Keratinocyte (primary cell): ENCODE data around the gene TRMT2B. TPM values are rescaled to one million over a fixed set of nuclear protein-coding genes. Genes with fewer than 3 reads are reported as not detected.

Experiments used
- DNase-seq: peaks from one replicate; pipeline ENCODE4 v3.0.0-alpha.2; 2011; ENCODE audit warnings: low read depth, missing footprints, low spot score
- FAIRE-seq: peaks from 2 replicates; lab custom pipeline; 2011; peaks lifted over from hg19 to GRCh38; lab: Jason Lieb, UNC
- H2AFZ ChIP-seq: 2 replicates; pipeline ENCODE4 v1.6.0; 2012; ENCODE audit warnings: low read length, control low read depth, inconsistent platforms; ENCODE audit not compliant: control insufficient read depth
- H3K27ac ChIP-seq: 2 replicates; pipeline ENCODE4 v1.5.1; 2011; ENCODE audit warnings: low read length; ENCODE audit not compliant: control insufficient read depth, insufficient read depth
- H3K27me3 ChIP-seq: 3 replicates; pipeline ENCODE4 v1.6.0; 2011; ENCODE audit warnings: low read length; ENCODE audit not compliant: control insufficient read depth, insufficient read depth; ENCODE audit errors: extremely low read depth
- H3K36me3 ChIP-seq, 2 experiments: 2 replicates in 1 of 2; 3 replicates in 1 of 2; pipeline ENCODE4 v1.5.1; 2011; ENCODE audit warnings: low read length in 2 of 2, mild to moderate bottlenecking in 1 of 2; ENCODE audit not compliant: control insufficient read depth in 2 of 2, insufficient read depth in 2 of 2; ENCODE audit errors: extremely low read depth in 1 of 2
- H3K4me1 ChIP-seq: 3 replicates; pipeline ENCODE4 v1.5.1; 2011; ENCODE audit warnings: low read length; ENCODE audit not compliant: control insufficient read depth, insufficient read depth; ENCODE audit errors: extremely low read depth
- H3K4me2 ChIP-seq: 3 replicates; pipeline ENCODE4 v1.6.0; 2011; ENCODE audit warnings: low read depth, low read length; ENCODE audit not compliant: control insufficient read depth, insufficient read depth; ENCODE audit errors: extremely low read depth
- H3K4me3 ChIP-seq, 3 experiments: fragments of 200-600 bp in 1 of 3; sonication (generic) in 1 of 3; 2 replicates in 2 of 3; 3 replicates in 1 of 3; pipeline ENCODE4 v1.5.1; 2011 to 2016; ENCODE audit warnings: low read length in 3 of 3, mild to moderate bottlenecking in 3 of 3, control low read depth in 2 of 3, inconsistent platforms in 1 of 3, low read depth in 1 of 3, mixed read lengths in 1 of 3, mixed run types in 1 of 3, moderate library complexity in 1 of 3; ENCODE audit not compliant: control insufficient read depth in 2 of 3, insufficient read depth in 2 of 3; ENCODE audit errors: extremely low read depth in 1 of 3
- H3K79me2 ChIP-seq: 2 replicates; pipeline ENCODE4 v1.6.0; 2012; ENCODE audit warnings: low read length; ENCODE audit not compliant: control insufficient read depth, insufficient read depth
- H3K9ac ChIP-seq: 3 replicates; pipeline ENCODE4 v1.6.0; 2011; ENCODE audit warnings: low read length; ENCODE audit not compliant: control insufficient read depth, insufficient read depth; ENCODE audit errors: extremely low read depth
- H3K9me1 ChIP-seq: 3 replicates; pipeline ENCODE4 v1.6.0; 2011; ENCODE audit warnings: low read length; ENCODE audit not compliant: control insufficient read depth, insufficient read depth; ENCODE audit errors: extremely low read depth
- H3K9me3 ChIP-seq: 2 replicates; pipeline ENCODE4 v1.5.1; 2012; ENCODE audit warnings: low read depth, low read length; ENCODE audit not compliant: control insufficient read depth
- H4K20me1 ChIP-seq: 3 replicates; pipeline ENCODE4 v1.6.0; 2011; ENCODE audit warnings: low read length; ENCODE audit not compliant: control insufficient read depth, insufficient read depth; ENCODE audit errors: extremely low read depth
- CTCF ChIP-seq, 3 experiments: IDR thresholded peaks in 1 of 3; conservative IDR thresholded peaks in 1 of 3; optimal IDR thresholded peaks in 1 of 3; 2 replicates in 2 of 3; 3 replicates in 1 of 3; pipeline versions ENCODE3 to v1.5.1; 2011; ENCODE audit warnings: low read length in 3 of 3, mild to moderate bottlenecking in 3 of 3, moderate library complexity in 2 of 3, control low read depth in 1 of 3, inconsistent platforms in 1 of 3; ENCODE audit not compliant: insufficient read depth in 2 of 3; ENCODE audit errors: extremely low read depth in 1 of 3
- EZH2 ChIP-seq: IDR thresholded peaks from one replicate; pipeline ENCODE4 v1.6.1; 2012; ENCODE audit warnings: inconsistent platforms, mild to moderate bottlenecking, low read length, moderate library complexity
- dilution Hi-C: fragments of 300-500 bp; cut with MboI; formaldehyde crosslinking; loops from one replicate; pipeline ENCODE4 v1.7.0; 2020; ENCODE audit warnings: low sequenced_read_pairs; ENCODE audit not compliant: extremely low pct_ligation_motif_present
- polyA plus RNA-seq, 5 experiments: library from polyadenylated mRNA; depleted of rRNA in 3 of 5; stranded (reverse) in 3 of 5; stranded (forward) in 1 of 5; unstranded in 1 of 5; fragments of >200 nt; gene quantifications; 1 replicate in 1 of 5; 2 replicates in 3 of 5; 3 replicates in 1 of 5; pipeline versions ENCODE4 v1.2.1 to v1.2.3, GENCODE V29; 2011 to 2012; ENCODE audit warnings: missing spikeins in 2 of 5, low read depth in 1 of 5, low replicate concordance in 1 of 5

The TRMT2B gene
- polyA plus RNA-seq, 1 donor (not counting 4 experiments of a cell fraction or from before 2014, with no cell fraction given) = 12.1 TPM

- H3K9me3 ChIP-seq = no peaks in the 10 kb centered on the region
- H3K27me3 ChIP-seq = no peaks in the 10 kb centered on the region
- H3K36me3 ChIP-seq = peaks cover 0 to 2% of the 10 kb centered on the region in 2 experiments
- no peak overlapping the region for H3K27ac ChIP-seq
- H3K9me1 ChIP-seq = no peaks in the 10 kb centered on the region
- dilution Hi-C loops = no loop called here
- no peaks in the 10 kb centered on the region for H3K79me2 ChIP-seq
- no peak overlapping the region for H3K4me2 ChIP-seq
- TF ChIP-seq CTCF (optimal IDR thresholded peaks at IDR 0.05 in 1 of 3, IDR thresholded peaks at IDR 0.05 in 1 of 3, conservative IDR thresholded peaks at IDR 0.05 in 1 of 3; ENCODE audit: extremely low read depth in 1 of 3, insufficient read depth in 2 of 3, low read length in 3 of 3) (no peak), EZH2 (no peak)
- no peaks in the 10 kb centered on the region for H4K20me1 ChIP-seq
- H3K4me1 ChIP-seq = no peaks in the 10 kb centered on the region
- DNase-seq = no peak
- no peak overlapping the region for H3K9ac ChIP-seq
- no peak overlapping the region for H2AFZ ChIP-seq
- H3K4me3 ChIP-seq = no peak overlapping the region
- FAIRE-seq = no peak
These were observed 42.8 kb downstream of the TRMT2B start for GRCh38 chrX:101009090-101009489.

GRCh38 chrX:100999451-100999850 lies 52.5 kb downstream of the TRMT2B start:
- no peak overlapping the region for H3K9ac ChIP-seq
- dilution Hi-C loops = no loop called here

More at GRCh38 chrX:100999451-100999850, 52.5 kb downstream of the TRMT2B start:
- no peak overlapping the region for H3K4me3 ChIP-seq
- no peak overlapping the region for H3K27ac ChIP-seq
- FAIRE-seq (no peak), DNase-seq (no peak)
- TF ChIP-seq CTCF (optimal IDR thresholded peaks at IDR 0.05 in 1 of 3, IDR thresholded peaks at IDR 0.05 in 1 of 3, conservative IDR thresholded peaks at IDR 0.05 in 1 of 3; ENCODE audit: extremely low read depth in 1 of 3, insufficient read depth in 2 of 3, low read length in 3 of 3) (no peak), EZH2 (no peak)
- H3K36me3 ChIP-seq = no peaks in the 10 kb centered on the region
- no peak overlapping the region for H2AFZ ChIP-seq
- H4K20me1 ChIP-seq = no peaks in the 10 kb centered on the region
- H3K27me3 ChIP-seq = no peaks in the 10 kb centered on the region
- H3K79me2 ChIP-seq = no peaks in the 10 kb centered on the region
- peaks cover 16% of the 10 kb centered on the region for H3K4me1 ChIP-seq
- H3K4me2 ChIP-seq = no peak overlapping the region
- no peaks in the 10 kb centered on the region for H3K9me1 ChIP-seq
- no peaks in the 10 kb centered on the region for H3K9me3 ChIP-seq
